GM21447 (cell line): ENCODE results near the gene ITPKC.

Experiments
- ATAC-seq: cut with Tn5 transposase; IDR thresholded peaks from one replicate; pipeline ENCODE4 v1.9.1; 2021; ENCODE audit not compliant: unreplicated experiment

Gene ITPKC

GRCh38 chr19:40739030-40739839 is 22.3 kb downstream of the ITPKC start:
- no peak for ATAC-seq

- no peak for ATAC-seq
These were observed 23.2 kb downstream of the ITPKC start for GRCh38 chr19:40739871-40740703.

DNA sequence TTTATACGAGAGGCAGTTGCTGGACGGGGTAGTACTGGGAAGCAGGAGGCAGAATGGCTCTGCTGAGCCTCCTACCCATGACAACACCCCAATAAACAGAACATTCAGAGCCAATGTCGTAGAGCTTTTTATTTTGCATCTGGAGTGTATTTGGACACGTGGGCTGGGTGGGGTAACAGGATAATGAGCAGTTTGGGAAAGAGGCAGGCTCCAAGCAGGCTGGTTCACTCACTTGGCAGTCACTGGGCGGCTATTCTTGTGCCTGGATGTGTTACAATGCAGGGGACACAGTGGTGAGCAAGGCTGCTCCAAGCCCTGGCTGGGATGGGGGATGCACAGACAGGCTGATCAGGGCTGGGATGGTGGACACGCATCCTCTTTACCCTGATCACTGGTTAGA is 23.8 kb downstream of the ITPKC start:
- ATAC-seq = no peak

DNA sequence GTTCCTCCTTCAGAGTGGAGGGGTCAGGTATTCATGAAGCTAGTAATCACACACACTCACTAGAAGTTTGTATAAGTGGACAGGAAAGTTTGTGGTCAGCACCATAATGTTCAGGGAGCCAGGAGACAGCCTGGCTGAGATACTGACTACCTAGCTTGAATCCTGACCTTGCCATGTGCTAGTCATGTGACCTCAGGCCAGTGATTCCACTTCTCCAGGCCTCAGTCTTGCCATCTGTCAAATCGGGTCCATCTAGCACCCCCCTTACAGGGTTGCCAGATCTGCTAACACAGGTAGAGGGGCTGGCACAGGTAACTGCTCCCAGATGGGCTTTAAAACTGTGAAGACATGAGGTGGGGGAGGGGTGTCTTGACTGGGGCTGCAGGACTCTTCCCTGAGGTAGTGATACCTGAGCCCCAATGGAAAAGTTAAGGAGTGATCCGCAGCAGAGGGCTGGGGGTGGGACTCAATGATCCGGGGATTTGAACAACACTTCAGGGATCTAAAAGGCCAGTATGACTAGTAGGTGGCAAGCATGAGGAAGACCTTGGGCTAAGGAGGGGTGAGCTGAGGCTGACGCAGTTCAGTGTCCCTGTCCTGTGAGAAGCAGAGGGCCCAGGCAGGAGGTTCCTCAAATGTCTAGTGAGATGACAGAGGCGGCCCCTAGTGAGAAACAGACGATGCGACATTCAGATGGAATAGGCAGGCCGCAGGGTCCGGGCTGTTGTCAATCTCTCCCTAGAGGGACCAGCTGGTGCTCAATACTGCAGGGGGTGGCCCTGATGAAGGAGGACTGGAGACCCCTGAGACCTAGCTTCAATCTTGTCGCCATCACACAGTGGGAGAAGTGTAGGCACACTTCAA is 24.8 kb downstream of the ITPKC start:
- no peak for ATAC-seq

DNA sequence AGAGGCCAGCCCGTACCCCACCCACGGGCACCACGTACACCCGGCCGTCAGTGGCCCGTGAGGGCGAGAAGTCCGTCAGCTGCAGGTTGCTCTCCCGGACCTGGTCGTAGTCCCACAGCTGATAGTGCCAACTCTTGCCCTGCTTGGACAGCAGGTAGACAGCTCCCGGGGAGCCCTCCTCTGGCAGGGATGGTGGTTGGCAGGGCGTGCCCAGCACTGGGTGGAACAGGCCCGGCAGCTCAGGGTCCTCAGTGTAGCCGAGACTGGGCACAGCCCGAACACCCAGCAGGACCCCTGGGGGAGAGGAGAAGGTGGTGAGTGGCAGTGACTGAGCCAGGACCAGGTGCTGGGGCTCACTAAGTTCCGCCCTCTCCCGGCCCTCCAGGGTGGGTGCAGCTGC is 25.6 kb downstream of the ITPKC start:
- no peak for ATAC-seq

- ATAC-seq = no peak
These were observed 26.0 kb downstream of the ITPKC start for GRCh38 chr19:40742886-40743285.

DNA sequence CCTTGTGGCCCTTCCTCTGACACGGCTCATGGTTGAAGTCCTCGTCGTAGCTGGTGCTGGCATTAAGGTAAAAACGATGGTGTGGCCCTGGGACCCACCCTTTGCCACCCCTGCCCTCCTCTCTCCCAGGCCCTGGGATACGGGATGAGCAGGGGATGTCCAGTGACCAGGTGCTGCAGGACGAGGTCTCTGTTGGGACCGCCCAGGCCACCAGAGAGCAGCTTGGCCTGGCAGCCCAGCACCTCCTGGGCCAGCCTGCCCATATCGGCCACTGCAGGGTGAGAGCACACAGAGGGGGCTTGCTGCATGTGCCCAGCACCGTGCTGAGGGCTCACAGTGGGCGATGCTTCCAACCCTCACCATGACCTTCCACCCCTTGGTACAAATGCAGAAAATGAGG is 27.0 kb downstream of the ITPKC start:
- no peak for ATAC-seq

DNA sequence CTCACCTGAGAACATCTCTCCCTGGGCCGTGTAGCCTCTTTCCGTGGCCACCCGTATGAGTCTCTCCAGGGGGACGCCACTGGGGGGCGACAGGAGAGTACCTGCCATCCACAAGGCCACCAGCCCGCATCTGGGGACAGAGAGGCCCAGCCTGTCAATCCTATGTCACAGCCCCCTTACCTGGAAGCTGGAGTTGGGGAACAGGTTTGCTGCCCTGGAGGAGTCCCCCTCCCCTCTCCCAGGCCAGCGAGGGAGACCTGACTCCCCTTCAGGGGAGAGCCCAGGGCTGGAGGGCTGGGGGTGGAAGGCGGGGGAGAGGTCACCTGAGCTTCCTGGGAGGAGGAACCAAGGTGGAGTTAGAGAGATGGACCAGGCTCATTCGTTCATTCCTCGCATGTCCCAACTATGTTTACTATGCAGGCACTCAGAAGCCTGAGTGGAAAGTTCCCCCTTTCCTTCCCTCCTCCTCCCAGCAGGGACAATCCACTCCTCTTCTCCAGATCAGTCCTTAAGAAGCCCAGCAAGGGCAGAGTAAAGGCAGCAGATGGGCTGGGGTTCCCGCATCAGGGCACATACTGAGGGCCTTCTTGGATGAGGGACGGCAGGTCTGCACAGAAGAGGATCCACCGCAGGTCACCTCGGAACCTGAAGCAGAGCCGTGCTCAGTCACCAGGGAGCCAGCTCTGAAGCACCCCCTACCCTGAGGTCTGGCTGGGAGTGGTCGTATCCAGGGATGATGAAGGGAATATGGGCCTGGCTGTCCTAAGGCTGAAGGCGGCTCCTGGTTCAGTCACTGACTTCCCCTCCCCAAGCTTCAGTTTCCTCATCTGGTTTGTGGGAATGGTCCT is 27.9 kb downstream of the ITPKC start:
- no peak for ATAC-seq

- no peak for ATAC-seq
These were observed 28.5 kb downstream of the ITPKC start for GRCh38 chr19:40745402-40745780.

GRCh38 chr19:40747536-40747935 is 30.6 kb downstream of the ITPKC start:
- no peak for ATAC-seq

DNA sequence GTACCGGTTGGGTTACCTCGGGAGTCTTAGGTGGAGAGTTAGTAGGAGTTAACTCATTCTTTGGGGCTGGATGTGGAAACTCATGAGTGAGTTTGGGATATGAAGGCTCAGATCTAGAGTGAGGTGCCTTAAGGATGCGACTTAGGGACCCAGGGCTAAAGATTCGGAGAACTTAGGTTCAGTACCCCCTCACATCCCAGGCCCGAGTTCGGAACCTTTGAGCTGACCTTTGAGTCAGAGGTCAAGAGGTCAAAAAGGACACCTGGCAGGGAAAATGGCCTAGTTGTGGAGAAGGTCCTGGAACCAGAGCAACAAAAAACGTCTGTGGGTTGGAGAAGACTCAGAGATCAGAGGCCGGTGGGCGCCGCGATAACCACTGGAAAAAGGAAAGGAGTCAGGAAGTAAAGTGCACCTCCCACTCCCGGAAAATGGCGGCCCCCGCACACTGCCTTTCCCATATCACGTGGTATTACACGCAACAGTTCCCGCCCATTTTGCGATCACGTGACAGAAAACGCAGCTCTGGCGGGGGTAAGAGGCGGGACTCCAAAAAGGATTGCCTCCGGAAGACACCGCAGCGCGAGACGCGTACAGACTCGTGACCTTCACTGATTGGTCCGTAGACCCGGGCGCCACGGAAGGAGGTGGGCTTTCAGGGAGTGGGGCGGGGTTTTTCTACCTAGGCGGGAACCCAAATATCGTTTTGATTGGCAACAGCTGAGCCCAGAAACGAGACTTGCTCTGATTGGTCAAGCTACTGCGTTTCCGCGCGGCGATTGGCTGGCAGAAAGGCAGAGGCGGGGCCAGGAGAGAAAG is 33.4 kb downstream of the ITPKC start, which contains the start of gene ACTMAP:
Gene ACTMAP (minus strand): TSS at position 420 of the 816 bp plus-strand sequence. CDS start 674 bp downstream, outside the sequence.
- ATAC-seq = peak; percentile 83

GRCh38 chr19:40750874-40751537 is 34.1 kb downstream of the ITPKC start, which contains the start of gene SNRPA:
SNRPA (plus strand) TSS chr19:40751203; CDS start chr19:40751409, 206 bp downstream.
- peak; percentile 64 for ATAC-seq

GRCh38 chr19:40752257-40752781 is 35.4 kb downstream of the ITPKC start:
- ATAC-seq = no peak

DNA sequence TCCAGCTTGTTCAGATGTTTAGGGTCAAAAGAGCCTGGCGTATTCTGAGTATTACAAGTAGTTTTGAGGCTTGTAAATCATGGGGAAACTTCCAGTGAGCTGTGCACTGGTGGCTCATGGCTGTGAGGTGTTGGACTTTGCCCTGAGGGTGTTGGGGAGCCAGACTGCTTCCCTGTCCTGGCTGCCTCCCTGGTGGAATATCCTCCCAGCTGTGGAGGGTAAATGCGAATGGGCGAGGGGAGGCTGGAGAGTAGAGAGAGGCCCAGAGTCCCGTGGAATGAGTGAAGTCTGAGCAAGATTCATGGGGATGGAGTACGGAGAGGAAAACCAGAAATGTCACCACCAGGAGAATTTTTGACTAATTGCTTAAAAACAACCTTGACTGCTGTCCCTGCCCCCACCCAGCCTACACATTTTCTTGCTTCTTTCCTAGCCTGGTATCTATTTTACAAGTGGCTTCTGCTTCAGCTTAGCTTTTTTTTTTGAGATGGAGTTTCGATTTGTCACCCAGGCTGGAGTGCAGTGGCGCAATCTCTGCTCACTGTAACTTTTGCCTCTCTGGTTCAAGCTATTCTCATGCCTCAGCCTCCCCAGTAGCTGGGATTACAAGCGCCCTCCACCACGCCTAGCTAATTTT is 37.8 kb downstream of the ITPKC start:
- ATAC-seq = no peak

DNA sequence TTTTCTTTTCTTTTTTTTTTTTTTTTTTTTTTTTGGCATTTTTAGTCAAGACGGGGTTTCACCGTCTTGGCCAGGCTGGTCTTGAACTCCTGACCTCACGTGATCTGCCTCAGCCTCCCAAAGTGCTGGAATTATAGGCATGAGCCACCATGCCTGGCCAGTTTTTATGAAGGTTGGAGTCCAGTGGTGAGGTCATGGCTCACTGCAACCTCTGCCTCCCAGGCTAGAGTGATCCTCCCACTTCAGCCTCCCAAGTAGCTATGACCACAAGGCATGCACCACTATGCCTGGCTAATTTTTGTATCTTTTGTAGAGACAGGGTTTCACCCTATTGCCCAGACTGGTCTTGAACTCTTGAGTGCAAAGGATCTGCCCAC is 38.3 kb downstream of the ITPKC start:
- ATAC-seq = no peak

DNA sequence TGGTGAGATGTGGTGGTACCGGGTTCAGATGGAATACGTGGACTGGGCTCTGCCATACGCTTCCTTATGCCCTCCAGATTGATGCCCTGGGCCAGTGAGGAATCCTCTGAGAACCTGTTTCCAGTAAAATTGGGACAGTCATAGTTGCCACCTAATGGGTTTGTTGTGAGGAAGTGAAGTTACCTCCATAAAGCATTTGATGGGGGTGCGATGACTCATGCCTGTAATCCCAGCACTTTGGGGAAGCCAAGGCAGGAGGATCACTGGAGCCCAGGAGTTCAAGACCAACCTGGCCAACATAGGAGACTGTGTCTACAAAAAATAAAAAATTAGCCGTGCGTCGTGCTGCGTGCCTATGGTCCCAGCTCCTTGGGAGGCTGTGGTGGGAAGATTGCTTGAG is 38.9 kb downstream of the ITPKC start:
- ATAC-seq = no peak

- ATAC-seq = no peak
These were observed 39.7 kb downstream of the ITPKC start for GRCh38 chr19:40756502-40757110.

GRCh38 chr19:40758491-40758890 is 41.6 kb downstream of the ITPKC start:
- ATAC-seq = no peak
